Epithelial cell of prostate (primary cell): ENCODE results near the gene ZNF296.

Experiments
- DNase-seq: peaks from one replicate; pipeline ENCODE4 v3.0.0-alpha.2; 2011; ENCODE audit warnings: low read depth, low spot score
- H3K27ac ChIP-seq: fragments of 450-650 bp; 2 replicates; pipeline ENCODE4 v1.5.1; 2017; ENCODE audit warnings: mild to moderate bottlenecking

The ZNF296 gene

GRCh38 chr19:45063851-45064801 is 12.2 kb downstream of the ZNF296 start:
- no peak for DNase-seq
- H3K27ac ChIP-seq = no peak overlapping the region

- DNase-seq = no peak
These were observed 14.3 kb downstream of the ZNF296 start for GRCh38 chr19:45061965-45062364.

GRCh38 chr19:45059258-45059965 is 16.9 kb downstream of the ZNF296 start:
- no peak for DNase-seq
- no peak overlapping the region for H3K27ac ChIP-seq

More at GRCh38 chr19:45061965-45062364, 14.3 kb downstream of the ZNF296 start:
- H3K27ac ChIP-seq = no peak overlapping the region

- H3K27ac ChIP-seq = no peak overlapping the region
- DNase-seq = no peak
These were observed 17.6 kb downstream of the ZNF296 start for GRCh38 chr19:45058622-45059159.

- no peak for DNase-seq
- no peak overlapping the region for H3K27ac ChIP-seq
These were observed 18.8 kb downstream of the ZNF296 start for GRCh38 chr19:45057444-45057843.

GRCh38 chr19:45056831-45057230 is 19.4 kb downstream of the ZNF296 start:
- H3K27ac ChIP-seq = no peak overlapping the region
- no peak for DNase-seq

GRCh38 chr19:45051929-45052579 is 24.2 kb downstream of the ZNF296 start:
- no peak overlapping the region for H3K27ac ChIP-seq
- no peak for DNase-seq

GRCh38 chr19:45050036-45050435 is 26.2 kb downstream of the ZNF296 start:
- H3K27ac ChIP-seq = peak overlapping the region; percentile 36
- DNase-seq = no peak

- peak overlapping the region; percentile 36 for H3K27ac ChIP-seq
These were observed 27.1 kb downstream of the ZNF296 start for GRCh38 chr19:45049073-45049736.

GRCh38 chr19:45047188-45047797 is 29.0 kb downstream of the ZNF296 start:
- no peak for DNase-seq
- no peak overlapping the region for H3K27ac ChIP-seq

More at GRCh38 chr19:45049073-45049736, 27.1 kb downstream of the ZNF296 start:
- DNase-seq = no peak

- H3K27ac ChIP-seq = no peak overlapping the region
- DNase-seq = no peak
These were observed 29.9 kb downstream of the ZNF296 start for GRCh38 chr19:45046355-45046754.

- DNase-seq = no peak
- H3K27ac ChIP-seq = no peak overlapping the region
These were observed 30.5 kb downstream of the ZNF296 start for GRCh38 chr19:45045671-45046353.

GRCh38 chr19:45041125-45041524 is 35.2 kb downstream of the ZNF296 start:
- H3K27ac ChIP-seq = no peak overlapping the region
- DNase-seq = no peak

GRCh38 chr19:45040059-45040771 is 36.1 kb downstream of the ZNF296 start:
- no peak overlapping the region for H3K27ac ChIP-seq
- no peak for DNase-seq

GRCh38 chr19:45038931-45039893 is 37.1 kb downstream of the ZNF296 start, which contains the start of gene CLASRP:
CLASRP (plus strand) TSS chr19:45039045; CDS start chr19:45040213, 1,168 bp downstream.
- no peak for DNase-seq
- H3K27ac ChIP-seq = peak within 1 kb of the TSS; percentile 89

GRCh38 chr19:45037393-45038169 is 38.7 kb downstream of the ZNF296 start:
- no peak overlapping the region for H3K27ac ChIP-seq
- DNase-seq = no peak
